Measurements from ENCODE around the gene FLVCR1. TPM values are rescaled to one million over a fixed set of nuclear protein-coding genes. Genes with fewer than 3 reads are reported as not detected.

FLVCR1 gene
- total RNA-seq, 4 donors from 2014 or later, result 3.8 to 5.5 (median 4.9) TPM

- TF ChIP-seq, protein P1, sequence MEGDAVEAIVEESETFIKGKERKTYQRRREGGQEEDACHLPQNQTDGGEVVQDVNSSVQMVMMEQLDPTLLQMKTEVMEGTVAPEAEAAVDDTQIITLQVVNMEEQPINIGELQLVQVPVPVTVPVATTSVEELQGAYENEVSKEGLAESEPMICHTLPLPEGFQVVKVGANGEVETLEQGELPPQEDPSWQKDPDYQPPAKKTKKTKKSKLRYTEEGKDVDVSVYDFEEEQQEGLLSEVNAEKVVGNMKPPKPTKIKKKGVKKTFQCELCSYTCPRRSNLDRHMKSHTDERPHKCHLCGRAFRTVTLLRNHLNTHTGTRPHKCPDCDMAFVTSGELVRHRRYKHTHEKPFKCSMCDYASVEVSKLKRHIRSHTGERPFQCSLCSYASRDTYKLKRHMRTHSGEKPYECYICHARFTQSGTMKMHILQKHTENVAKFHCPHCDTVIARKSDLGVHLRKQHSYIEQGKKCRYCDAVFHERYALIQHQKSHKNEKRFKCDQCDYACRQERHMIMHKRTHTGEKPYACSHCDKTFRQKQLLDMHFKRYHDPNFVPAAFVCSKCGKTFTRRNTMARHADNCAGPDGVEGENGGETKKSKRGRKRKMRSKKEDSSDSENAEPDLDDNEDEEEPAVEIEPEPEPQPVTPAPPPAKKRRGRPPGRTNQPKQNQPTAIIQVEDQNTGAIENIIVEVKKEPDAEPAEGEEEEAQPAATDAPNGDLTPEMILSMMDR (IDR thresholded peaks at IDR 0.05; ENCODE audit: low read depth), result no peak
Observed at GRCh38 chr1:212946872-212947271, 88.8 kb downstream of the FLVCR1 start.

Small RNA genes within 50 kb of the gene (small RNA-seq; reads per million reads assigned to genes)
- gene AC104333.1 (not detected), gene AC104333.2 (not detected)

Other genes starting within 250 kb of the FLVCR1 start
- gene ATF3, start 249.5 kb upstream of the FLVCR1 start, total RNA-seq, result 10 to 100 TPM in 3 of 4 donors, 1 to 10 TPM in 1; 3.2 to 67.1 (median 20.7) TPM
- 1 to 10 TPM in 3 of 4 donors, under 1 TPM in 1; 0.88 to 2.7 (median 1.6) TPM for gene BATF3, start 158.4 kb upstream of the FLVCR1 start, total RNA-seq
- gene NSL1, start 66.5 kb upstream of the FLVCR1 start, total RNA-seq, result 10 to 100 TPM; 17.7 to 46.8 (median 33.5) TPM
- gene TATDN3, start 66.4 kb upstream of the FLVCR1 start, total RNA-seq, result 10 to 100 TPM; 16.1 to 27.1 (median 22.7) TPM
- gene SPATA45, start 10.6 kb upstream of the FLVCR1 start, total RNA-seq, result not detected
- 1 to 10 TPM in 2 of 4 donors, under 1 TPM in 1, not detected in 1; 0.38 to 1.5 (median 1.1) TPM for gene VASH2, start 92.3 kb downstream of the FLVCR1 start, total RNA-seq
- 10 to 100 TPM; 53.3 to 66.5 (median 62.5) TPM for gene ANGEL2, start 157.6 kb downstream of the FLVCR1 start, total RNA-seq
- 10 to 100 TPM; 22.6 to 30.7 (median 25.3) TPM for gene RPS6KC1, start 193.0 kb downstream of the FLVCR1 start, total RNA-seq

Measured in subcutaneous adipose tissue (tissue), 4 donors.